Bronchial smooth muscle cell (primary cell): ENCODE data around the gene POMT1. TPM values are rescaled to one million over a fixed set of nuclear protein-coding genes. Genes with fewer than 3 reads are reported as not detected.

Source experiments
- total RNA-seq: library from RNA; depleted of rRNA; stranded (reverse); fragments of >200 nt; gene quantifications from 2 replicates; pipeline ENCODE4 v1.2.1, GENCODE V29; 2014

Gene POMT1
- total RNA-seq = 27.0 and 36.5 TPM in 2 replicates

GRCh38 chr9:131502781-131503625 lies at the start of gene POMT1:
TSS of gene POMT1 (plus strand) at chr9:131502918. CDS start at chr9:131504219, 1,301 bp downstream.

GRCh38 chr9:131530920-131531832 lies 28.5 kb downstream of the POMT1 start, which contains the start of gene UCK1:
TSS of gene UCK1 (minus strand) at chr9:131531263. CDS start at chr9:131531174, 89 bp downstream.

GRCh38 chr9:131545003-131545785 lies 42.5 kb downstream of the POMT1 start, which contains the start of gene PRRT1B:
TSS of gene PRRT1B (plus strand) at chr9:131545523. CDS start at chr9:131545616, 93 bp downstream.

Other genes with a start within 250 kb of the POMT1 start
- 0.32 and 0.52 TPM in 2 replicates for gene FAM78A, start 226.4 kb upstream of the POMT1 start, total RNA-seq
- 1.7 and 4.5 TPM in 2 replicates for gene PLPP7, start 213.2 kb upstream of the POMT1 start, total RNA-seq
- gene PRRC2B, start 108.8 kb upstream of the POMT1 start, total RNA-seq = 30.4 and 36.3 TPM in 2 replicates
- gene UCK1, start 28.3 kb downstream of the POMT1 start, total RNA-seq = 18.0 and 24.2 TPM in 2 replicates
- not detected in 2 replicates for gene PRRT1B, start 42.6 kb downstream of the POMT1 start, total RNA-seq
- 13.7 and 14.9 TPM in 2 replicates for gene RAPGEF1, start 237.2 kb downstream of the POMT1 start, total RNA-seq